GM23338 (cell line): Measurements from ENCODE around the gene ZNF524. TPM values are rescaled to one million over a fixed set of nuclear protein-coding genes. Genes with fewer than 3 reads are reported as not detected.

Source experiments
- CTCF ChIP-seq, 2 experiments: fragments of 200-600 bp in 1 of 2; sonication (generic) in 1 of 2; conservative IDR thresholded peaks; 2 replicates each; pipeline versions ENCODE4 v1.5.1 to v1.6.1; 2016 to 2017; ENCODE audit warnings: antibody characterized with exemption in 2 of 2, low read depth in 2 of 2, mild to moderate bottlenecking in 2 of 2, moderate library complexity in 1 of 2
- EZH2 ChIP-seq: fragments of 200-600 bp; sonication (generic); IDR thresholded peaks from one replicate; pipeline ENCODE4 v1.8.0; 2017; ENCODE audit warnings: antibody characterized with exemption, mild to moderate bottlenecking, low read depth; ENCODE audit not compliant: unreplicated experiment
- EZH2phosphoT487 ChIP-seq: fragments of 200-600 bp; sonication (generic); IDR thresholded peaks from one replicate; pipeline ENCODE4 v1.8.1; 2018; ENCODE audit warnings: antibody characterized with exemption; ENCODE audit not compliant: unreplicated experiment
- JUNB ChIP-seq: IDR thresholded peaks from one replicate; pipeline ENCODE4 v1.6.1; 2016; ENCODE audit warnings: antibody characterized with exemption; ENCODE audit not compliant: unreplicated experiment
- ZNF331 ChIP-seq: fragments of 250-450 bp; sonication (Bioruptor Pico); IDR thresholded peaks from 2 replicates; pipeline ENCODE4 v1.5.0; 2020; ENCODE audit warnings: low read depth, mild to moderate bottlenecking, moderate library complexity
- polyA plus RNA-seq: library from polyadenylated mRNA; unstranded; fragments of >200 nt; fragmentation: Nextera tagmentation; extraction: Ambion mirVana; gene quantifications from 2 replicates; pipeline ENCODE4 v1.2.1, GENCODE V29; 2016
- total RNA-seq: library from RNA; depleted of rRNA; stranded (reverse); fragments of >200 nt; shearing (Covaris generic); gene quantifications from 2 replicates; pipeline ENCODE4 v1.2.3, GENCODE V29; 2014
- TF ChIP-seq, protein P1 (sequence below): fragments of 250-450 bp; sonication (Bioruptor Pico); IDR thresholded peaks from 2 replicates; pipeline ENCODE4 v1.5.0; 2020; ENCODE audit warnings: mild to moderate bottlenecking, moderate library complexity
- TF ChIP-seq, protein P2 (sequence below): IDR thresholded peaks from one replicate; pipeline ENCODE4 v1.6.1; 2018; ENCODE audit warnings: antibody characterized with exemption; ENCODE audit not compliant: unreplicated experiment

The ZNF524 gene
- total and polyA plus RNA-seq, 2 experiments from 2014 or later: 6.0 to 8.3 TPM

GRCh38 chr19:55554302-55554701 lies 45.8 kb upstream of the ZNF524 start (continued):
- TF ChIP-seq, protein P1, sequence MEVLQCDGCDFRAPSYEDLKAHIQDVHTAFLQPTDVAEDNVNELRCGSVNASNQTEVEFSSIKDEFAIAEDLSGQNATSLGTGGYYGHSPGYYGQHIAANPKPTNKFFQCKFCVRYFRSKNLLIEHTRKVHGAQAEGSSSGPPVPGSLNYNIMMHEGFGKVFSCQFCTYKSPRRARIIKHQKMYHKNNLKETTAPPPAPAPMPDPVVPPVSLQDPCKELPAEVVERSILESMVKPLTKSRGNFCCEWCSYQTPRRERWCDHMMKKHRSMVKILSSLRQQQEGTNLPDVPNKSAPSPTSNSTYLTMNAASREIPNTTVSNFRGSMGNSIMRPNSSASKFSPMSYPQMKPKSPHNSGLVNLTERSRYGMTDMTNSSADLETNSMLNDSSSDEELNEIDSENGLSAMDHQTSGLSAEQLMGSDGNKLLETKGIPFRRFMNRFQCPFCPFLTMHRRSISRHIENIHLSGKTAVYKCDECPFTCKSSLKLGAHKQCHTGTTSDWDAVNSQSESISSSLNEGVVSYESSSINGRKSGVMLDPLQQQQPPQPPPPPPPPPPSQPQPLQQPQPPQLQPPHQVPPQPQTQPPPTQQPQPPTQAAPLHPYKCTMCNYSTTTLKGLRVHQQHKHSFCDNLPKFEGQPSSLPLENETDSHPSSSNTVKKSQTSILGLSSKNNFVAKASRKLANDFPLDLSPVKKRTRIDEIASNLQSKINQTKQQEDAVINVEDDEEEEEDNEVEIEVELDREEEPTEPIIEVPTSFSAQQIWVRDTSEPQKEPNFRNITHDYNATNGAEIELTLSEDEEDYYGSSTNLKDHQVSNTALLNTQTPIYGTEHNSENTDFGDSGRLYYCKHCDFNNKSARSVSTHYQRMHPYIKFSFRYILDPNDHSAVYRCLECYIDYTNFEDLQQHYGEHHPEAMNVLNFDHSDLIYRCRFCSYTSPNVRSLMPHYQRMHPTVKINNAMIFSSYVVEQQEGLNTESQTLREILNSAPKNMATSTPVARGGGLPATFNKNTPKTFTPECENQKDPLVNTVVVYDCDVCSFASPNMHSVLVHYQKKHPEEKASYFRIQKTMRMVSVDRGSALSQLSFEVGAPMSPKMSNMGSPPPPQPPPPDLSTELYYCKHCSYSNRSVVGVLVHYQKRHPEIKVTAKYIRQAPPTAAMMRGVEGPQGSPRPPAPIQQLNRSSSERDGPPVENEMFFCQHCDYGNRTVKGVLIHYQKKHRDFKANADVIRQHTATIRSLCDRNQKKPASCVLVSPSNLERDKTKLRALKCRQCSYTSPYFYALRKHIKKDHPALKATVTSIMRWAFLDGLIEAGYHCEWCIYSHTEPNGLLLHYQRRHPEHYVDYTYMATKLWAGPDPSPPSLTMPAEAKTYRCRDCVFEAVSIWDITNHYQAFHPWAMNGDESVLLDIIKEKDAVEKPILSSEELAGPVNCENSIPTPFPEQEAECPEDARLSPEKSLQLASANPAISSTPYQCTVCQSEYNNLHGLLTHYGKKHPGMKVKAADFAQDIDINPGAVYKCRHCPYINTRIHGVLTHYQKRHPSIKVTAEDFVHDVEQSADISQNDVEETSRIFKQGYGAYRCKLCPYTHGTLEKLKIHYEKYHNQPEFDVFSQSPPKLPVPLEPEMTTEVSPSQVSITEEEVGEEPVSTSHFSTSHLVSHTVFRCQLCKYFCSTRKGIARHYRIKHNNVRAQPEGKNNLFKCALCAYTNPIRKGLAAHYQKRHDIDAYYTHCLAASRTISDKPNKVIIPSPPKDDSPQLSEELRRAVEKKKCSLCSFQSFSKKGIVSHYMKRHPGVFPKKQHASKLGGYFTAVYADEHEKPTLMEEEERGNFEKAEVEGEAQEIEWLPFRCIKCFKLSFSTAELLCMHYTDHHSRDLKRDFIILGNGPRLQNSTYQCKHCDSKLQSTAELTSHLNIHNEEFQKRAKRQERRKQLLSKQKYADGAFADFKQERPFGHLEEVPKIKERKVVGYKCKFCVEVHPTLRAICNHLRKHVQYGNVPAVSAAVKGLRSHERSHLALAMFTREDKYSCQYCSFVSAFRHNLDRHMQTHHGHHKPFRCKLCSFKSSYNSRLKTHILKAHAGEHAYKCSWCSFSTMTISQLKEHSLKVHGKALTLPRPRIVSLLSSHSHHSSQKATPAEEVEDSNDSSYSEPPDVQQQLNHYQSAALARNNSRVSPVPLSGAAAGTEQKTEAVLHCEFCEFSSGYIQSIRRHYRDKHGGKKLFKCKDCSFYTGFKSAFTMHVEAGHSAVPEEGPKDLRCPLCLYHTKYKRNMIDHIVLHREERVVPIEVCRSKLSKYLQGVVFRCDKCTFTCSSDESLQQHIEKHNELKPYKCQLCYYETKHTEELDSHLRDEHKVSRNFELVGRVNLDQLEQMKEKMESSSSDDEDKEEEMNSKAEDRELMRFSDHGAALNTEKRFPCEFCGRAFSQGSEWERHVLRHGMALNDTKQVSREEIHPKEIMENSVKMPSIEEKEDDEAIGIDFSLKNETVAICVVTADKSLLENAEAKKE (CRISPR knock-in tag): no peak
- no peak for TF ChIP-seq EZH2
- no peak for TF ChIP-seq EZH2phosphoT487
- TF ChIP-seq ZNF331 (CRISPR knock-in tag): no peak
- TF ChIP-seq JUNB: no peak
- TF ChIP-seq CTCF (conservative IDR thresholded peaks at IDR 0.05; ENCODE audit: low read depth in 2 of 2): no peak
- TF ChIP-seq, protein P2, sequence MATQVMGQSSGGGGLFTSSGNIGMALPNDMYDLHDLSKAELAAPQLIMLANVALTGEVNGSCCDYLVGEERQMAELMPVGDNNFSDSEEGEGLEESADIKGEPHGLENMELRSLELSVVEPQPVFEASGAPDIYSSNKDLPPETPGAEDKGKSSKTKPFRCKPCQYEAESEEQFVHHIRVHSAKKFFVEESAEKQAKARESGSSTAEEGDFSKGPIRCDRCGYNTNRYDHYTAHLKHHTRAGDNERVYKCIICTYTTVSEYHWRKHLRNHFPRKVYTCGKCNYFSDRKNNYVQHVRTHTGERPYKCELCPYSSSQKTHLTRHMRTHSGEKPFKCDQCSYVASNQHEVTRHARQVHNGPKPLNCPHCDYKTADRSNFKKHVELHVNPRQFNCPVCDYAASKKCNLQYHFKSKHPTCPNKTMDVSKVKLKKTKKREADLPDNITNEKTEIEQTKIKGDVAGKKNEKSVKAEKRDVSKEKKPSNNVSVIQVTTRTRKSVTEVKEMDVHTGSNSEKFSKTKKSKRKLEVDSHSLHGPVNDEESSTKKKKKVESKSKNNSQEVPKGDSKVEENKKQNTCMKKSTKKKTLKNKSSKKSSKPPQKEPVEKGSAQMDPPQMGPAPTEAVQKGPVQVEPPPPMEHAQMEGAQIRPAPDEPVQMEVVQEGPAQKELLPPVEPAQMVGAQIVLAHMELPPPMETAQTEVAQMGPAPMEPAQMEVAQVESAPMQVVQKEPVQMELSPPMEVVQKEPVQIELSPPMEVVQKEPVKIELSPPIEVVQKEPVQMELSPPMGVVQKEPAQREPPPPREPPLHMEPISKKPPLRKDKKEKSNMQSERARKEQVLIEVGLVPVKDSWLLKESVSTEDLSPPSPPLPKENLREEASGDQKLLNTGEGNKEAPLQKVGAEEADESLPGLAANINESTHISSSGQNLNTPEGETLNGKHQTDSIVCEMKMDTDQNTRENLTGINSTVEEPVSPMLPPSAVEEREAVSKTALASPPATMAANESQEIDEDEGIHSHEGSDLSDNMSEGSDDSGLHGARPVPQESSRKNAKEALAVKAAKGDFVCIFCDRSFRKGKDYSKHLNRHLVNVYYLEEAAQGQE: no peak
